Measurements from ENCODE around the gene MIOS.
"Not testable (repeated sequence)": the region's sequence is repeated elsewhere in the genome, so short reads cannot be mapped to it uniquely, and the experiment has no call there.

Gene MIOS

GRCh38 chr7:7651479-7651878, 84.8 kb downstream of the MIOS start:
- DNase-seq: no peak

- no peak for DNase-seq
These were observed 86.3 kb downstream of the MIOS start for GRCh38 chr7:7652798-7653540.

GRCh38 chr7:7653593-7654187, 87.0 kb downstream of the MIOS start:
- no peak for DNase-seq

GRCh38 chr7:7654964-7655715, 88.5 kb downstream of the MIOS start:
- no peak for DNase-seq

- DNase-seq: not testable (repeated sequence)
These were observed 89.8 kb downstream of the MIOS start for GRCh38 chr7:7656459-7656858.

Data from effector CD4-positive, alpha-beta T cell (primary cell).